NB4 (cell line): Measurements from ENCODE around the gene CALML3.

Experiments
- POLR2A ChIP-seq: IDR thresholded peaks from 2 replicates; pipeline ENCODE4 v1.6.1; 2011; ENCODE audit warnings: mild to moderate bottlenecking; ENCODE audit not compliant: insufficient read length; ENCODE audit errors: extremely low read depth
- TF ChIP-seq, protein P1 (sequence below): IDR thresholded peaks from one replicate; pipeline ENCODE4 v1.5.1; 2012; ENCODE audit warnings: low read depth, low read length

DNA sequence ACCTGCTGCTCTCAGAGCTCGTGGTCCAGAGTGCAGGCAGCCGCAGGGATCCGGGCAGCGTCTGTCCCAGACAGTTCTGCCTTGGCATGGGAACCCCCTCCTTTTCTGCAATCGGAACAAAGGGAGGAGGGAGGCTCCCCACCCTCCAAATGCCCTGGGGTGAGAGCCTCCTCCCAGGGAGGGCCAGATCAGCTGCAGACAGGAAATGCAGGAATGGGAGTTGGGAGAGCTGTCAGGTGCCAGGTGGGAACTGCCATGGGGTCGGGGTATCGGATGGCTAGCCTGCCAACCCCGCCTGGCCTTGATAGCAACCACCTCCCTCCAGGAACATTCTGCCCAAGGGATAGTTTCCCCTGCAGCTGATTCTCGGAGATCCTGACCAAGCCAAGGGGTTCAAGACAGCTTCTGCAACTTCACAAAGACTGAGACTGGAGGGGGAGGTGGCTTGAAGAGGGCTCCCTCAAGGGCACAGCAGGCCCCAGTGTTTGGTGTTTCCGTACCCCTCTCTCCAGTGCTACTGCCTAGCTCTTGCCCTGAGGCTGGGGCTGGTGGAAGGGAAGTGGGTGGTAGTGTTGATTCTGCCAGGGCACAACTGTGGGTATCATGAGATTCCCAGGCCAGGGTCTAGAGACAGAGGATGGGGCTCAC is 25.1 kb upstream of the CALML3 start, which contains the start of gene CALML5:
- TF ChIP-seq, protein P1, sequence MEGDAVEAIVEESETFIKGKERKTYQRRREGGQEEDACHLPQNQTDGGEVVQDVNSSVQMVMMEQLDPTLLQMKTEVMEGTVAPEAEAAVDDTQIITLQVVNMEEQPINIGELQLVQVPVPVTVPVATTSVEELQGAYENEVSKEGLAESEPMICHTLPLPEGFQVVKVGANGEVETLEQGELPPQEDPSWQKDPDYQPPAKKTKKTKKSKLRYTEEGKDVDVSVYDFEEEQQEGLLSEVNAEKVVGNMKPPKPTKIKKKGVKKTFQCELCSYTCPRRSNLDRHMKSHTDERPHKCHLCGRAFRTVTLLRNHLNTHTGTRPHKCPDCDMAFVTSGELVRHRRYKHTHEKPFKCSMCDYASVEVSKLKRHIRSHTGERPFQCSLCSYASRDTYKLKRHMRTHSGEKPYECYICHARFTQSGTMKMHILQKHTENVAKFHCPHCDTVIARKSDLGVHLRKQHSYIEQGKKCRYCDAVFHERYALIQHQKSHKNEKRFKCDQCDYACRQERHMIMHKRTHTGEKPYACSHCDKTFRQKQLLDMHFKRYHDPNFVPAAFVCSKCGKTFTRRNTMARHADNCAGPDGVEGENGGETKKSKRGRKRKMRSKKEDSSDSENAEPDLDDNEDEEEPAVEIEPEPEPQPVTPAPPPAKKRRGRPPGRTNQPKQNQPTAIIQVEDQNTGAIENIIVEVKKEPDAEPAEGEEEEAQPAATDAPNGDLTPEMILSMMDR, result no peak
- no peak for TF ChIP-seq POLR2A
